ENCODE measurements around the gene LYSMD1. TPM values are rescaled to one million over a fixed set of nuclear protein-coding genes. Genes with fewer than 3 reads are reported as not detected.

Gene LYSMD1
- total RNA-seq, 1 donor from 2014 or later: 21.1 TPM

GRCh38 chr1:151144474-151145303 lies 21.0 kb downstream of the LYSMD1 start:
- DNase-seq (ENCODE audit: extremely low spot score in 2 of 2): no peak

GRCh38 chr1:151143986-151144385 lies 21.7 kb downstream of the LYSMD1 start:
- DNase-seq (ENCODE audit: extremely low spot score in 2 of 2): no peak
- no peaks in the 10 kb centered on the region for H3K36me3 ChIP-seq
- TF ChIP-seq POLR2AphosphoS5 (IDR thresholded peaks at IDR 0.05; ENCODE audit: insufficient read depth in 1 of 2, low read depth in 1 of 2): no peak
- TF ChIP-seq POLR2A (IDR thresholded peaks at IDR 0.05): no peak
- no peaks in the 10 kb centered on the region for H3K27me3 ChIP-seq
- intact Hi-C loops (cut with DNase I): no loop called here
- H3K4me1 ChIP-seq: peaks cover 45% of the 10 kb centered on the region
- no peak overlapping the region for H3K27ac ChIP-seq
- H3K9me3 ChIP-seq: no peaks in the 10 kb centered on the region
- no peak overlapping the region for H3K4me3 ChIP-seq

More at GRCh38 chr1:151144474-151145303, 21.0 kb downstream of the LYSMD1 start:
- Histone ChIP-seq H3K27ac (peak overlapping the region; percentile 64), H3K4me3 (peak overlapping the region; percentile 54 to 64), H3K27me3 (no peaks in the 10 kb centered on the region), H3K9me3 (no peaks in the 10 kb centered on the region), H3K4me1 (peaks cover 45% of the 10 kb centered on the region), H3K36me3 (no peaks in the 10 kb centered on the region)
- intact Hi-C loops (cut with DNase I): no loop called here
- no peak for TF ChIP-seq CTCF (IDR thresholded peaks at IDR 0.05)
- no peak for TF ChIP-seq POLR2A (IDR thresholded peaks at IDR 0.05)
- TF ChIP-seq POLR2AphosphoS5 (IDR thresholded peaks at IDR 0.05; ENCODE audit: insufficient read depth in 1 of 2, low read depth in 1 of 2): no peak

- Histone ChIP-seq H3K4me3 (no peak overlapping the region), H3K9me3 (no peaks in the 10 kb centered on the region), H3K4me1 (peaks cover 45% of the 10 kb centered on the region), H3K27me3 (no peaks in the 10 kb centered on the region), H3K27ac (no peak overlapping the region), H3K36me3 (no peaks in the 10 kb centered on the region)
- DNase-seq (ENCODE audit: extremely low spot score in 2 of 2): no peak
- intact Hi-C loops (cut with DNase I): no loop called here
- TF ChIP-seq CTCF (IDR thresholded peaks at IDR 0.05) (no peak), POLR2AphosphoS5 (IDR thresholded peaks at IDR 0.05; ENCODE audit: insufficient read depth in 1 of 2, low read depth in 1 of 2) (no peak), POLR2A (IDR thresholded peaks at IDR 0.05) (no peak)
Measured at GRCh38 chr1:151143057-151143435, 22.7 kb downstream of the LYSMD1 start.

GRCh38 chr1:151142411-151143056 lies 23.2 kb downstream of the LYSMD1 start:
- no peak overlapping the region for H3K27ac ChIP-seq

GRCh38 chr1:151137789-151138188 lies 27.9 kb downstream of the LYSMD1 start:
- no peak overlapping the region for H3K27ac ChIP-seq
- peaks cover 3% of the 10 kb centered on the region for H3K4me1 ChIP-seq
- no peak for DNase-seq (ENCODE audit: extremely low spot score in 2 of 2)
- TF ChIP-seq CTCF (IDR thresholded peaks at IDR 0.05) (no peak), POLR2AphosphoS5 (IDR thresholded peaks at IDR 0.05; ENCODE audit: insufficient read depth in 1 of 2, low read depth in 1 of 2) (no peak), POLR2A (IDR thresholded peaks at IDR 0.05) (no peak)
- intact Hi-C loops (cut with DNase I): no loop called here
- H3K27me3 ChIP-seq: no peaks in the 10 kb centered on the region
- H3K36me3 ChIP-seq: no peaks in the 10 kb centered on the region
- H3K9me3 ChIP-seq: no peaks in the 10 kb centered on the region
- no peak overlapping the region for H3K4me3 ChIP-seq

More at GRCh38 chr1:151142411-151143056, 23.2 kb downstream of the LYSMD1 start:
- H3K4me1 ChIP-seq: peaks cover 41% of the 10 kb centered on the region
- intact Hi-C loops (cut with DNase I): no loop called here
- H3K27me3 ChIP-seq: no peaks in the 10 kb centered on the region
- TF ChIP-seq POLR2A (IDR thresholded peaks at IDR 0.05): no peak
- TF ChIP-seq CTCF (IDR thresholded peaks at IDR 0.05): no peak
- no peak for TF ChIP-seq POLR2AphosphoS5 (IDR thresholded peaks at IDR 0.05; ENCODE audit: insufficient read depth in 1 of 2, low read depth in 1 of 2)
- H3K9me3 ChIP-seq: no peaks in the 10 kb centered on the region
- DNase-seq (ENCODE audit: extremely low spot score in 2 of 2): no peak
- H3K4me3 ChIP-seq: no peak overlapping the region
- no peaks in the 10 kb centered on the region for H3K36me3 ChIP-seq
